Naive B cell (primary cell): ENCODE results near the gene MSTN. TPM values are rescaled to one million over a fixed set of nuclear protein-coding genes. Genes with fewer than 3 reads are reported as not detected.
"Not testable (repeated sequence)": the region's sequence is repeated elsewhere in the genome, so short reads cannot be mapped to it uniquely, and the experiment has no call there.

Source experiments
- ATAC-seq, 2 donors: fragments of 150-1000 bp; cut with Tn5 transposase; 2 replicates each; pipeline ENCODE4 v1.10.0; 2021; ENCODE audit warnings: low read depth in 2 of 2, mild to moderate bottlenecking in 2 of 2, moderate library complexity in 2 of 2
- DNase-seq: peaks from one replicate; pipeline ENCODE4 v3.0.0; 2022
- H3K27ac Mint-ChIP-seq, 6 donors: one replicate each; pipeline ENCODE4 v1.8.0; 2020 to 2022; ENCODE audit warnings: mild to moderate bottlenecking in 6 of 6, mixed read lengths in 6 of 6, moderate library complexity in 5 of 6, inconsistent platforms in 2 of 6
- H3K27me3 Mint-ChIP-seq, 3 donors: one replicate each; pipeline ENCODE4 v1.8.0; 2021 to 2022; ENCODE audit warnings: mixed read lengths in 3 of 3, mild to moderate bottlenecking in 1 of 3
- H3K36me3 Mint-ChIP-seq, 2 donors: one replicate each; pipeline ENCODE4 v1.8.0; 2020 to 2022; ENCODE audit warnings: mixed read lengths in 2 of 2, inconsistent platforms in 1 of 2, mild to moderate bottlenecking in 1 of 2
- H3K4me1 Mint-ChIP-seq, 3 donors: one replicate each; pipeline ENCODE4 v1.8.0; 2020 to 2022; ENCODE audit warnings: mixed read lengths in 3 of 3, inconsistent platforms in 1 of 3, mild to moderate bottlenecking in 1 of 3, moderate library complexity in 1 of 3
- H3K4me3 Mint-ChIP-seq, 8 donors: one replicate each; pipeline ENCODE4 v1.8.0; 2020 to 2022; ENCODE audit warnings: mild to moderate bottlenecking in 8 of 8, mixed read lengths in 8 of 8, moderate library complexity in 8 of 8, inconsistent platforms in 2 of 8
- H3K9me3 Mint-ChIP-seq, 7 donors: one replicate each; pipeline ENCODE4 v1.8.0; 2020 to 2022; ENCODE audit warnings: mixed read lengths in 7 of 7, mild to moderate bottlenecking in 5 of 7, inconsistent platforms in 2 of 7, moderate library complexity in 1 of 7
- polyA plus RNA-seq, 6 donors: library from polyadenylated mRNA; unstranded; fragments of 300-500 nt; fragmentation: Illumina TruSeq; gene quantifications; one replicate each; pipeline ENCODE4 v1.2.3, GENCODE V29; 2021; ENCODE audit warnings: low read depth in 6 of 6

The MSTN gene
- polyA plus RNA-seq, 6 donors from 2014 or later, result not detected

DNA sequence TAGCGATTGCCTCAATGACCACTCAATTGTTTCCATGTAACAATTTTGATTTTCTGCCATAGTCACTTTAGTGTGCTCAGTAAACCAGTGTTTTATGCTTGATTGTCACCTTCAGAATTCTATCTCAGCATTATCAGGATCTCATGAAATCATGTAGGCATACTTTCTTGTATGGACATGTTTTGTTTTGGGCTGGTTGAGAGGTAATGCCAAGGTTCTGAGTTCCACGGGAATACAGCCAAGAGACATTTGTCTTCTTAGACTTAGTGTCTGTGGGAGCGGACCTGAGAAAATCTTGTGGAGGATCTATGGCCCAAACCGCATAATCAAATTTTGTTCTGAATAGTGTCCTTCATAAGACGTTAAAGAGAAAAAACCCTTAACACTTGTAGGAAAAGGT lies 10.2 kb downstream of the MSTN start:
- ATAC-seq (no peak), DNase-seq (no peak)
- no peak overlapping the region for H3K27ac Mint-ChIP-seq
- H3K9me3 Mint-ChIP-seq, result peaks cover 0 to 4% (median 0%) of the 10 kb centered on the region in 7 donors
- peaks cover 0 to 2% (median 2%) of the 10 kb centered on the region in 3 donors for H3K27me3 Mint-ChIP-seq
- H3K36me3 Mint-ChIP-seq, result no peaks in the 10 kb centered on the region
- H3K4me3 Mint-ChIP-seq, result no peak overlapping the region
- H3K4me1 Mint-ChIP-seq, result no peaks in the 10 kb centered on the region

- Mint-ChIP-seq H3K4me3 (no peak overlapping the region), H3K27ac (no peak overlapping the region), H3K27me3 (peaks cover 0 to 8% (median 5%) of the 10 kb centered on the region in 3 donors), H3K4me1 (no peaks in the 10 kb centered on the region), H3K36me3 (no peaks in the 10 kb centered on the region), H3K9me3 (peaks cover 0 to 4% (median 0%) of the 10 kb centered on the region in 7 donors)
- ATAC-seq (no peak), DNase-seq (no peak)
Measured at GRCh38 chr2:190051223-190051622, 11.3 kb downstream of the MSTN start.

GRCh38 chr2:190050001-190050400 lies 12.5 kb downstream of the MSTN start:
- Mint-ChIP-seq H3K4me3 (no peak overlapping the region), H3K36me3 (no peaks in the 10 kb centered on the region), H3K27me3 (peaks cover 0 to 8% (median 5%) of the 10 kb centered on the region in 3 donors), H3K27ac (no peak overlapping the region), H3K4me1 (no peaks in the 10 kb centered on the region), H3K9me3 (peaks cover 0 to 4% (median 0%) of the 10 kb centered on the region in 7 donors)
- ATAC-seq (no peak), DNase-seq (no peak)

GRCh38 chr2:190044866-190045265 lies 17.7 kb downstream of the MSTN start:
- H3K4me3 Mint-ChIP-seq, result no peak overlapping the region
- no peaks in the 10 kb centered on the region for H3K9me3 Mint-ChIP-seq
- H3K27ac Mint-ChIP-seq, result no peak overlapping the region
- DNase-seq (no peak), ATAC-seq (no peak)
- H3K27me3 Mint-ChIP-seq, result peaks cover 0 to 18% (median 5%) of the 10 kb centered on the region in 3 donors
- H3K36me3 Mint-ChIP-seq, result no peaks in the 10 kb centered on the region
- H3K4me1 Mint-ChIP-seq, result no peaks in the 10 kb centered on the region

- H3K27me3 Mint-ChIP-seq, result peaks cover 0 to 18% (median 5%) of the 10 kb centered on the region in 3 donors
- H3K9me3 Mint-ChIP-seq, result no peaks in the 10 kb centered on the region
- H3K4me1 Mint-ChIP-seq, result peaks cover 0 to 2% (median 0%) of the 10 kb centered on the region in 3 donors
- ATAC-seq (no peak), DNase-seq (no peak)
- H3K4me3 Mint-ChIP-seq, result no peak overlapping the region
- no peaks in the 10 kb centered on the region for H3K36me3 Mint-ChIP-seq
- H3K27ac Mint-ChIP-seq, result no peak overlapping the region
Measured at GRCh38 chr2:190043441-190043840, 19.1 kb downstream of the MSTN start.

GRCh38 chr2:190036071-190036470 lies 26.5 kb downstream of the MSTN start:
- no peaks in the 10 kb centered on the region for H3K36me3 Mint-ChIP-seq
- H3K4me1 Mint-ChIP-seq, result peaks cover 0 to 2% (median 1%) of the 10 kb centered on the region in 3 donors
- H3K4me3 Mint-ChIP-seq, result no peak overlapping the region
- DNase-seq (no peak), ATAC-seq (no peak)
- no peaks in the 10 kb centered on the region for H3K27me3 Mint-ChIP-seq
- no peaks in the 10 kb centered on the region for H3K9me3 Mint-ChIP-seq
- no peak overlapping the region for H3K27ac Mint-ChIP-seq

- not testable (repeated sequence) for H3K4me3 Mint-ChIP-seq, H3K9me3 Mint-ChIP-seq, H3K27me3 Mint-ChIP-seq, ATAC-seq, H3K4me1 Mint-ChIP-seq, DNase-seq, H3K36me3 Mint-ChIP-seq
- peak overlapping the region in 1 of 6 donors; percentile 20 for H3K27ac Mint-ChIP-seq
Measured at GRCh38 chr2:190034417-190034816, 28.1 kb downstream of the MSTN start.

- DNase-seq (no peak), ATAC-seq (no peak)
- Mint-ChIP-seq H3K4me1 (peaks cover 0 to 5% (median 0%) of the 10 kb centered on the region in 3 donors), H3K4me3 (no peak overlapping the region), H3K9me3 (no peaks in the 10 kb centered on the region), H3K36me3 (no peaks in the 10 kb centered on the region), H3K27me3 (peaks cover 0 to 5% (median 0%) of the 10 kb centered on the region in 3 donors), H3K27ac (peak overlapping the region in 1 of 6 donors; percentile 30)
Measured at GRCh38 chr2:190031969-190032618, 30.4 kb downstream of the MSTN start.

GRCh38 chr2:190023860-190024259 lies 38.7 kb downstream of the MSTN start:
- Mint-ChIP-seq H3K27ac (no peak overlapping the region), H3K4me1 (peaks cover 0 to 2% (median 0%) of the 10 kb centered on the region in 3 donors), H3K4me3 (no peak overlapping the region), H3K36me3 (peaks cover 0 to under 1% of the 10 kb centered on the region in 2 donors), H3K27me3 (no peaks in the 10 kb centered on the region), H3K9me3 (peaks cover 0 to 6% (median 4%) of the 10 kb centered on the region in 7 donors)
- ATAC-seq (peak; percentile 54 to 56), DNase-seq (peak; percentile 2)

DNA sequence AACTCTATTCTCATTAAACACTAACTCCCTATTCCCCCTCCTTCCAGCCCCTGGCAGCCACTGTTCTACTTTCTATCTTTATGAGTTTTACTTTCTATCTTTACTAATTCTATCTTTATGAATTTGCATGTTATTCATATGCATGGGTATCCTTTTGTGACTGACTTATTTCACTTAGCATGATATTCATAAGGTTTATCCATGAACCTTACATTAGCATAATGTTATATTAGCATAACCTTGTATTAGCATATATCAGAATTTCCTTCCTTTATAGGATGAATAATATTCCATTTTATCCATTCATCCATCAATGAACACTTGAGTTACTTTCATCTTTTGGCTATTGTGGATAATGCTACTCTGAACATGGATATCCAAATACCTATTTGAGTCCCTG lies 41.8 kb downstream of the MSTN start:
- H3K27ac Mint-ChIP-seq, result no peak overlapping the region
- H3K36me3 Mint-ChIP-seq, result peaks cover 6 to 23% of the 10 kb centered on the region in 2 donors
- DNase-seq, result no peak
- H3K4me3 Mint-ChIP-seq, result no peak overlapping the region
- peaks cover 14 to 36% (median 28%) of the 10 kb centered on the region in 7 donors for H3K9me3 Mint-ChIP-seq
- no peak for ATAC-seq
- H3K4me1 Mint-ChIP-seq, result peaks cover 0 to 2% (median 0%) of the 10 kb centered on the region in 3 donors
- H3K27me3 Mint-ChIP-seq, result peaks cover 0 to 6% (median 0%) of the 10 kb centered on the region in 3 donors

- H3K4me3 Mint-ChIP-seq, result no peak overlapping the region
- no peak overlapping the region for H3K27ac Mint-ChIP-seq
- peaks cover 0 to 7% (median 0%) of the 10 kb centered on the region in 3 donors for H3K27me3 Mint-ChIP-seq
- DNase-seq (no peak), ATAC-seq (no peak)
- peaks cover 9 to 28% of the 10 kb centered on the region in 2 donors for H3K36me3 Mint-ChIP-seq
- peaks cover 16 to 44% (median 30%) of the 10 kb centered on the region in 7 donors for H3K9me3 Mint-ChIP-seq
- no peaks in the 10 kb centered on the region for H3K4me1 Mint-ChIP-seq
Measured at GRCh38 chr2:190017837-190018236, 44.7 kb downstream of the MSTN start.

DNA sequence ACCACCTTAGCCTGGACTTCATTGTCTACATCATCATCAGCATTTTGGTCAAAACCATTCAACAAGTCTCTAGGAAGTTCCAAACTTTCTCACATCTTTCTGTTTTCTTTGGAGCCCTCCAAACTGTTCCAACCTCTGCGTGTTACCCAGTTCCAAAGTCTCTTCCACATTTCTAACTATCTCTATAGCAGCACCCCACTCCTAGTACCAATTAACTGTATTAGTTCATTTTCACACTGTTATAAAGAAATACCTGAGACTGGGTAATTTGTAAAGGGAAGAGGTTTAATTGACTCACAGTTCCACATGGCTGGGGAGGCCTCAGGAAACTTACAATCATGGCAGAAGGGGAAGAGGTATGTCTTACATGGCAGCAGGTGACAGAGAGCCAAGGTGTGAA lies 46.6 kb downstream of the MSTN start:
- H3K27ac Mint-ChIP-seq, H3K27me3 Mint-ChIP-seq, ATAC-seq, H3K4me3 Mint-ChIP-seq, DNase-seq, H3K4me1 Mint-ChIP-seq: not testable (repeated sequence)
- H3K36me3 Mint-ChIP-seq, result peaks cover 9 to 28% of the 10 kb centered on the region in 2 donors
- peaks cover 16 to 44% (median 30%) of the 10 kb centered on the region in 7 donors for H3K9me3 Mint-ChIP-seq
